HEK293T (cell line): ENCODE measurements around the gene RNF38.

Experiments used
- ARNT ChIP-seq: fragments of 450-650 bp; IDR thresholded peaks from 2 replicates; pipeline ENCODE4 v1.6.1; 2017; ENCODE audit warnings: mild to moderate bottlenecking
- BHLHE40 ChIP-seq: fragments of 450-650 bp; IDR thresholded peaks from 2 replicates; pipeline ENCODE4 v1.6.1; 2016; ENCODE audit warnings: mild to moderate bottlenecking, moderate library complexity, borderline replicate concordance
- FOXM1 ChIP-seq: fragments of 450-650 bp; IDR thresholded peaks from 2 replicates; pipeline ENCODE4 v1.6.1; 2017; ENCODE audit warnings: mild to moderate bottlenecking, borderline replicate concordance
- LEF1 ChIP-seq: fragments of 450-650 bp; IDR thresholded peaks from 2 replicates; pipeline ENCODE4 v1.6.1; 2017; ENCODE audit warnings: mild to moderate bottlenecking, borderline replicate concordance
- NFRKB ChIP-seq: fragments of 450-650 bp; IDR thresholded peaks from 2 replicates; pipeline ENCODE4 v1.6.1; 2016; ENCODE audit warnings: mild to moderate bottlenecking, moderate library complexity
- SUZ12 ChIP-seq: fragments of 450-650 bp; IDR thresholded peaks from 2 replicates; pipeline ENCODE4 v1.6.1; 2016; ENCODE audit warnings: mild to moderate bottlenecking

DNA sequence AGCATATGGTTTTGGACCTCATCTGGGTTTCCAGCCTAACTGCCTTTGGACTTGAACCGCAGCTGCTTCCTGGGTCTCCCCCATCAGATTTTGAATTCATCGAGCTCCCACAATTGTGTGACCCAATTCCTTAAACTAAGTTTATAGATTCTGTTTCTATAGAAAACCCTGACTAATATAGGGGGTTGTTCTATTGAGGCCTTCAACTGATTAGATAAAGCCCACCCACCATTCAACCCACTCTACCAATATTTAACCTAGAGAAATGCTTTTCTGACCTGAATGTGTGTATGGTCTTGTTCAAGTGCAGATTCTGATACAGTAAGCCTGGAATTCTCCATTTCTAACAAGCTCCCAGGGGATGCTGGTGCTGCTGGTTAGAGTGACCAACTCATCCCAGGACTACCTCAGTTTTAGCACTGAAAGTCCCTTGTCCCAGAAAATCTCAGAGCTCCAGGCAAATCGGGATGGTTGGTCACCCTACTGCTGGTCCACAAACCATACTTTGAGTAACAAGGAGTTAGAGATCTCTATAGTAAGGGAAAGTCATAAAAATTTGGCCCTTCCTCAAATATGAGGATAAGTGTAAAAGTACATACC lies 110.1 kb downstream of the RNF38 start:
- TF ChIP-seq SUZ12 (no peak), BHLHE40 (no peak), LEF1 (no peak), ARNT (no peak), FOXM1 (no peak), NFRKB (no peak)
